ES-I3 (cell line): ENCODE data around the gene TTLL5.
"Not testable (repeated sequence)": the region's sequence is repeated elsewhere in the genome, so short reads cannot be mapped to it uniquely, and the experiment has no call there.

Source experiments
- H3K36me3 ChIP-seq: 2 replicates; pipeline ENCODE4 v1.6.1; 2013; ENCODE audit warnings: mild to moderate bottlenecking, low read length, control low read depth, moderate library complexity; ENCODE audit not compliant: insufficient read depth
- H3K4me1 ChIP-seq: 2 replicates; pipeline ENCODE4 v1.6.1; 2013; ENCODE audit warnings: mild to moderate bottlenecking, control low read depth, low read length; ENCODE audit not compliant: insufficient read depth
- H3K9ac ChIP-seq: 2 replicates; pipeline ENCODE4 v1.6.1; 2013; ENCODE audit warnings: low read depth, mild to moderate bottlenecking, low read length, moderate library complexity
- H3K9me3 ChIP-seq: 2 replicates; pipeline ENCODE4 v1.6.1; 2013; ENCODE audit warnings: mild to moderate bottlenecking, low read length, moderate library complexity; ENCODE audit not compliant: control insufficient read depth, insufficient read depth

The TTLL5 gene

DNA sequence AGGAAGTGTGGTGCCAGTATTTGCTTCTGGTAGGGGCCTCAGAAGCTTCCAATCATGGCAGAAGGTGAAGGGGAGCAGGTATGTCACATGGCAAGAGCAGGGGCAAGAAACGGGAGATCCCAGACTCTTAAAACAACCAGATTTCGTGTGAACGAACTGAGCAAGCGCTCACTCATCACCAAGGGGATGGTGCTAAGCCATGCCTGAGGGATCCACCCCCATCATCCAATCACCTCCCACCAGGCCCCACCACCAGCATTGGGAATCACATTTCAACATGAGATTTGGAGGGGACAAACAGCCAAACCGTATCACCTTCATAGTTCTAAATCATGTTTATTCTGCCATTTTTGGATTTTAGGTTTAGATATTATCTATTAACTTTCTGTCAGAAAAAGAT, 179.9 kb downstream of the TTLL5 start:
- H3K36me3 ChIP-seq = no peaks in the 10 kb centered on the region
- no peak overlapping the region for H3K9ac ChIP-seq
- peaks cover 4% of the 10 kb centered on the region; the same call in 1 of the 2 replicates for H3K4me1 ChIP-seq
- no peaks in the 10 kb centered on the region for H3K9me3 ChIP-seq

DNA sequence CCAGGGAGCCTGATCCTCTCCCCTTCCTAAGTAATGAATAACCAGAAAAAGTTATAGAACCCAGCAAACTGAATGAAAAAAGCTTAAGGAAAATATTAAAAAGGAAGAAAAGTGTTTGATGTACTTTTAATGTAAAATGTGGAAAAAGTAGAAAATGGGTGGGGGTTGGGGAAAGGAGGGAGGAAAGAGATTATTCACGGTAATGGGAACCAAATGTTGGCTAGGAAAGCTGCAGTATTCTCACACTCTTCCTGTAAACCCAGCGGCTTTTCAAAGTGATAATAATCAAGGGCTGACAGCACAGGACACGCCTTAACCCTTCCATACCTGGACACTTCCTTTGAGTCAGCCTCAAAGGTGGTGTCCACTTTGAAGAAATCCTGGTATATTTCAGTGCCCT, 181.5 kb downstream of the TTLL5 start:
- no peaks in the 10 kb centered on the region for H3K36me3 ChIP-seq
- no peak overlapping the region for H3K9ac ChIP-seq
- H3K4me1 ChIP-seq = peaks cover 4% of the 10 kb centered on the region; the same call in 1 of the 2 replicates
- no peaks in the 10 kb centered on the region for H3K9me3 ChIP-seq

DNA sequence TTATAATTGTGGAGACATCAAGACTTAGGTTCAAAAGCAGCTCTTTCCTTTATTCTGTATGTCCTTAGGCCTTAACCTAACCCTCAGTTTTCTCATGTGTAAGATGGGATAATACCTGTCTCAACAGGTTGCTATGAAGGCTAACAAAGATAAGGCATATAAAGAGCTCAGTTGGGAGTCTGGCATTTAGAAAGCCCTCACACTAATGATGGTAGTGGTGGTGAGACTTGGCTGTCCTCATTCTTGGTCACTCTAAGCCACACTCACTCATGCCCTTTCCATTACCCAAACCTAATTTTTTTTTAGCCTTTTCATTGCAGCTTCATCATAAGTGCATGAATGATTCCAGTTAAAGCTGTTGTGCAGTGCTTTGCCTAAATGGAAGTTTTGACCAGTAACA, 183.4 kb downstream of the TTLL5 start:
- Histone ChIP-seq H3K9me3 (no peaks in the 10 kb centered on the region), H3K9ac (no peak overlapping the region), H3K4me1 (peaks cover 4% of the 10 kb centered on the region; the same call in 1 of the 2 replicates), H3K36me3 (no peaks in the 10 kb centered on the region; the same call in 1 of the 2 replicates)

- Histone ChIP-seq H3K36me3 (no peaks in the 10 kb centered on the region; the same call in 1 of the 2 replicates), H3K4me1 (peaks cover 4% of the 10 kb centered on the region; the same call in 1 of the 2 replicates), H3K9ac (no peak overlapping the region), H3K9me3 (no peaks in the 10 kb centered on the region)
These were observed 184.2 kb downstream of the TTLL5 start for GRCh38 chr14:75845136-75845804.

- H3K4me1 ChIP-seq, H3K36me3 ChIP-seq, H3K9me3 ChIP-seq, H3K9ac ChIP-seq: not testable (repeated sequence)
These were observed 185.6 kb downstream of the TTLL5 start for GRCh38 chr14:75846694-75847093.

DNA sequence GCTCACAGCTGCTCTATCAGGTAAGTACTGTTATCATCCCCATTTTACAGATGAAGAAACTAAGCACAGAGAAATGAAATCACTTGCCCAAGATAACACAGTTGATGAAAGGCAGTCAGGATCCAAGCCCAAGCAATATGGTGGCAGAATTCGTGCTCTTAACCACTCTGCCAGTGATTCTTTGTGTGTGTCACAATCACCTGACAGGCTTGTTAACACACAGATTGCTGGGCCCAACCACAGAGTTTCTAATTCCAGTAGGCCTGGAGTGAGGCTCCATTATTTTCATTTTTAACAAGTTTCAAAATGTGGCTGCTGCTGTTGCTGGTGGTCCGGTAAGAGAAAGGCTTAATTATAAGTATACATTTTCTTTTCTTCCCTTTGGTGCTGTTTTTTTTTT, 186.5 kb downstream of the TTLL5 start:
- Histone ChIP-seq H3K9ac (no peak overlapping the region), H3K9me3 (no peaks in the 10 kb centered on the region), H3K36me3 (no peaks in the 10 kb centered on the region; the same call in 1 of the 2 replicates), H3K4me1 (peaks cover 4% of the 10 kb centered on the region; the same call in 1 of the 2 replicates)

DNA sequence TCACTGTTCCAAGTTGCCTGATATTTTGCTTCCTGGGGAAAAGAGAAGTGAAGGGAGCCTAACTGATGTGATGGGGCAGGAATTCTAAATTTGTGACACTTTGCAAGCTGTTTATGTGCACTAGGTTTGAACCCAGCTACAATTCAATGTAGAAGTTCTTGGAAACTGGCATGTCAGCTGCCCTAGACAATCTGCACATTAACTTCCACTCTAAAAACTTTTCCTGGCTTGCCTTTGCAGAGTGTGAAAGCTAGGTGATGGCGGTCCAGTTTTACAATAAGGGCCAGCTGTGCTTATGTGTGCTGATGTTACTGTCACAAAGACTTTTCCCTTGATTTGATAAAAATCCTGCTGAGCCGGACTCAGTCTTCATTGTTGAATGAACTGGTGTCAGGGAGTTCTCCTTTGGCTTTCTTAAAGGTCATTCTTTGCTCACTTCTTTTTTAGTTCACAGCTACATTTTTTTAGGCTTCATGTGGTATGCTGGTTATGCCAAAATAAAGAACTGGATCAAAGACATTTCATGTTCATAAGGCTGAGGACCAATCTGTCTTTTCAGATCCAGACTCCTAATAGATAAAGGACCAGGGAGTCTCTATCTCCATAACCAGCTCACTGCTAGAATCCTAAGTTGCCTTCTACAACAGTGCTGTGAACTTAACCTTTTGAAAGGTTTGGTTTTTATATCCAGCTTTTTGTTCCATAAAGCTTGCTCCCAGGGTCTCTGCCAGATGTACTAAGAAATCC, 187.3 kb downstream of the TTLL5 start:
- peaks cover 4% of the 10 kb centered on the region; the same call in 1 of the 2 replicates for H3K4me1 ChIP-seq
- no peaks in the 10 kb centered on the region for H3K9me3 ChIP-seq
- H3K36me3 ChIP-seq = no peaks in the 10 kb centered on the region; the same call in 1 of the 2 replicates
- no peak overlapping the region for H3K9ac ChIP-seq

GRCh38 chr14:75849300-75849895, 188.4 kb downstream of the TTLL5 start:
- Histone ChIP-seq H3K9me3 (no peaks in the 10 kb centered on the region), H3K4me1 (peaks cover 3% of the 10 kb centered on the region; the same call in 1 of the 2 replicates), H3K9ac (no peak overlapping the region)

GRCh38 chr14:75851574-75851866, 190.5 kb downstream of the TTLL5 start:
- H3K9ac ChIP-seq = no peak overlapping the region

More at GRCh38 chr14:75849300-75849895, 188.4 kb downstream of the TTLL5 start:
- H3K36me3 ChIP-seq = no peaks in the 10 kb centered on the region; the same call in 1 of the 2 replicates

DNA sequence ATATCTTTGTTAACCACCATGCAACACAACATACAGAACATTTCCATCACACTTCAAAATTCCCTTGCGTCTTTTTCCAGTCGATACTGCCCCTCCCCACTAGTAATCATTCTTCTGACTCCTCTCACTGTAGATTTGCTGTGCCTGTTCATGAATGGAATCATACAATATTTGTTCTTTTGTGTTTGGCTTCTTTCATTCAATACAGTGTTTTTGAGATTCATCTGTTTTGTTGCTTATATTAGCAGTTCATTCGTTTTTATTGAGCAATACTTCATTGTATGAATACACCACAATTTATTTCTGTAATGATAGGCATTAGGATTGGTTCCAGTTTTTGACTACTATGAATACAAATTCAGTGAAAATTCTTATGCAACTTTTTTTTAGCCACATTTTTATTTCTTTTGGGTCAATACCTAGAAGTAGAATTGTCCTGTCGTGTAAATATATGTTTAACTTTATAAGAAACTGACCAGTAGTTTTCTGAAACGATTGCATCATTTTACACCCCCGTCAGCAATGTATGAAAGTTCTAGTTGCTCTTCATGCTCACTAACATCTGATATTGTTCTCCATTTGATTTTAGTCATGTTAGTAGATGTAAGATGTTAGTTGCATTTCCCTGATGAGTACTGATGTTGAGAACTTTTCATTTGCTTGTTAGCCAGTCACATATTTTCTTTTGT, 193.2 kb downstream of the TTLL5 start:
- H3K9me3 ChIP-seq = no peaks in the 10 kb centered on the region
- H3K36me3 ChIP-seq = no peaks in the 10 kb centered on the region
- H3K4me1 ChIP-seq = peaks cover 6% of the 10 kb centered on the region
- H3K9ac ChIP-seq = no peak overlapping the region

More at GRCh38 chr14:75851574-75851866, 190.5 kb downstream of the TTLL5 start:
- Histone ChIP-seq H3K9me3 (no peaks in the 10 kb centered on the region), H3K4me1 (peaks cover 6% of the 10 kb centered on the region), H3K36me3 (no peaks in the 10 kb centered on the region; the same call in 1 of the 2 replicates)

- Histone ChIP-seq H3K9me3 (no peaks in the 10 kb centered on the region), H3K9ac (no peak overlapping the region), H3K4me1 (peaks cover 20% of the 10 kb centered on the region), H3K36me3 (no peaks in the 10 kb centered on the region)
These were observed 196.2 kb downstream of the TTLL5 start for GRCh38 chr14:75857199-75857598.

- Histone ChIP-seq H3K9me3 (no peaks in the 10 kb centered on the region), H3K9ac (no peak overlapping the region), H3K36me3 (no peaks in the 10 kb centered on the region), H3K4me1 (peaks cover 20% of the 10 kb centered on the region)
These were observed 197.3 kb downstream of the TTLL5 start for GRCh38 chr14:75858362-75858761.

DNA sequence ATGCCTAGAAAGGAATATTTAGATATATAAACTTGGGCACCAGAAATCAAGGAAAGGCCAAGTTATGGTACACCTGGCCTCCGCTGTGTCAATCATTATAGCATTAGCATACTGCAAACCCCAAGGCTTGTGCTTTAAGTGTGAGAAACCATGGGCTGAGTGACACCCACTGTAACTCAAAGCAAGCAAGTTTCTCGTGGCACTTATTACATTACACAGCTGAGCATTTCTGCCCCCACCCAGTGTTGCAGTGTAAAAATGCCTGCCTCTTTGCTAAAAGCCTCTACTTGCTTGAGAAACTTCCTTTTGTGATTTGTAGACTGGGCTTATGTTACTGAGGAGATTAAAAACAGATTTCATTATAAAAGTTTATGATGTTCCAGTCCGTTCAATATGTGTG, 198.7 kb downstream of the TTLL5 start:
- Histone ChIP-seq H3K9ac (no peak overlapping the region), H3K4me1 (peaks cover 20% of the 10 kb centered on the region), H3K36me3 (no peaks in the 10 kb centered on the region), H3K9me3 (no peaks in the 10 kb centered on the region)

- Histone ChIP-seq H3K36me3 (no peaks in the 10 kb centered on the region), H3K9me3 (no peaks in the 10 kb centered on the region), H3K9ac (no peak overlapping the region), H3K4me1 (peaks cover 15% of the 10 kb centered on the region)
These were observed 199.6 kb downstream of the TTLL5 start for GRCh38 chr14:75860561-75861160.
